Measurements from ENCODE around the gene IGF2R. TPM values are rescaled to one million over a fixed set of nuclear protein-coding genes. Genes with fewer than 3 reads are reported as not detected.
"Not testable (repeated sequence)": the region's sequence is repeated elsewhere in the genome, so short reads cannot be mapped to it uniquely, and the experiment has no call there.

The IGF2R gene
- total RNA-seq, 6 experiments from 2014 or later, result 77.3 to 119 (median 88.1) TPM

DNA sequence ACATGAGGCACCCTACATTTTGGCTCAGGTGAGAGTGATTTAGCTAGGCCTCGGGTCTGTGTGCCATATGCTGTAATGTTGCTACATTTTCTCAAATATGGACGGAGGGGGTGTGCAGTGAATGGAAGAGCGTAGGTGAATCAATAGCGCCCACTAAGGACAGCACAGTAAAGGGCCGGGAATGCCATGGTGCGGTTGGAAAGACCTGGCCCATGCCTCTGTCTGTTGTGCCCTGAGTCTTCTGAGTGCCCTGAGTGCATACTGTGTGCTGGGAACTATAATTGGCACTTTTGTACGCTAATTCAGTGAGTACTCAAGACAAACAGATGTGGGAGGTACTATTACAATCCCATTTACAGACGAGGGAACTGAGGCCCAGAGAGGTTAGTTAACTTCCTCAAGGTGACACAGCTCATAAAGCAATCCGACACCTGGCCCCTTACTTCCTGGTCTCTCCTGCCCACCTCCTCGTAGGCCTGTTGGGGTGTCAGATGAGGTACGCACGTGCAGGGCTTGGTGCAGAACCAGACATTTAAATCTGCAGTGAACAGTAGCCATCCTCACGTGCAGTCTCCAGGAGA, 170.0 kb downstream of the IGF2R start:
- TF ChIP-seq, protein P1, sequence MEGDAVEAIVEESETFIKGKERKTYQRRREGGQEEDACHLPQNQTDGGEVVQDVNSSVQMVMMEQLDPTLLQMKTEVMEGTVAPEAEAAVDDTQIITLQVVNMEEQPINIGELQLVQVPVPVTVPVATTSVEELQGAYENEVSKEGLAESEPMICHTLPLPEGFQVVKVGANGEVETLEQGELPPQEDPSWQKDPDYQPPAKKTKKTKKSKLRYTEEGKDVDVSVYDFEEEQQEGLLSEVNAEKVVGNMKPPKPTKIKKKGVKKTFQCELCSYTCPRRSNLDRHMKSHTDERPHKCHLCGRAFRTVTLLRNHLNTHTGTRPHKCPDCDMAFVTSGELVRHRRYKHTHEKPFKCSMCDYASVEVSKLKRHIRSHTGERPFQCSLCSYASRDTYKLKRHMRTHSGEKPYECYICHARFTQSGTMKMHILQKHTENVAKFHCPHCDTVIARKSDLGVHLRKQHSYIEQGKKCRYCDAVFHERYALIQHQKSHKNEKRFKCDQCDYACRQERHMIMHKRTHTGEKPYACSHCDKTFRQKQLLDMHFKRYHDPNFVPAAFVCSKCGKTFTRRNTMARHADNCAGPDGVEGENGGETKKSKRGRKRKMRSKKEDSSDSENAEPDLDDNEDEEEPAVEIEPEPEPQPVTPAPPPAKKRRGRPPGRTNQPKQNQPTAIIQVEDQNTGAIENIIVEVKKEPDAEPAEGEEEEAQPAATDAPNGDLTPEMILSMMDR (IDR thresholded peaks at IDR 0.05), result no peak
- Mint-ChIP-seq H3K27ac (peak overlapping the region; percentile 93), H3K4me3 (peak overlapping the region; percentile 77), H3K9me3 (no peaks in the 10 kb centered on the region), H3K36me3 (ENCODE audit: low read depth) (no peaks in the 10 kb centered on the region), H3K4me1 (ENCODE audit: low read depth) (peaks cover 44% of the 10 kb centered on the region), H3K27me3 (ENCODE audit: insufficient read depth) (0 out of 2 replicates have a peak, but pooled peaks cover 4% of the 10 kb centered on the region)
- no peak for DNase-seq

DNA sequence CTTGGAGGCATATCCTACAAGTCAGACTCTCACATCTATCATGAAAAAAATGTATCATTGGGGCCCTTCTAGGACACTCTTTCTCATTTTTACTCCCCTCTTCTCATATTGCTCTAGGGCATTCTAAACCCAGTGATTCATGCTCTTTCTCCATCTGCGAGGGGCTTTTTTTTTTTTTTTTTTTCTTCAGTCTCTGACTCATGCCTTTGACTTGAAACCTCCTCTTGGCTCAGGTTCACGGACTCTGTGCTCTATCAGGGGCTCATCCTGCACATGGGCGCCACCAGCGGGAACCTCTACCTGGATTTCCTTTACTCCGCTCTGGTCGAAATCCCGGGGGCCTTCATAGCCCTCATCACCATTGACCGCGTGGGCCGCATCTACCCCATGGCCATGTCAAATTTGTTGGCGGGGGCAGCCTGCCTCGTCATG, 170.6 kb downstream of the IGF2R start:
- H3K27ac Mint-ChIP-seq, result peak overlapping the region; percentile 93
- peaks cover 44% of the 10 kb centered on the region for H3K4me1 Mint-ChIP-seq (ENCODE audit: low read depth)
- DNase-seq, result peak; percentile 95
- no peaks in the 10 kb centered on the region; the same call in 1 of the 2 replicates for H3K36me3 Mint-ChIP-seq (ENCODE audit: low read depth)
- TF ChIP-seq, protein P1 (IDR thresholded peaks at IDR 0.05), result no peak
- peak overlapping the region; percentile 77 for H3K4me3 Mint-ChIP-seq
- H3K27me3 Mint-ChIP-seq (ENCODE audit: insufficient read depth), result 0 out of 2 replicates have a peak, but pooled peaks cover 4% of the 10 kb centered on the region
- no peaks in the 10 kb centered on the region for H3K9me3 Mint-ChIP-seq

DNA sequence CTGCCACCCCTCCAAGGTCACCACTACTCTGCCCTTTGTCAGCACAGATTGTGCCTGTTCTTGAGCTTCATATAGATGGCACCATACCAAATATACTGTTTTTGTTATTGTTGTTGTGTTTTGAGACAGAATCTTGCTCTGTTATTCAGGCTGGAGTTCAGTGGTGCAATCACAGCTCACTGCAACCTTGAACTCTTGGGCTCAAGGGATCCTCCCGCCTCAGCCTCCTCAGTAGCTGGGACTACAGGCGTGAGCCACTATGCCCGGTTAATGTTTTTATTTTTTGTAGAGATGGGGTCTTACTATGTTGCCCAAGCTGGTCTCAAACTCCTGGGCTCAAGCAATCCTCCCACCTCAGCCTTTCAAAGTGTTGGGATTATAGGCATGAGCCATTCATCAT, 171.6 kb downstream of the IGF2R start:
- H3K36me3 Mint-ChIP-seq (ENCODE audit: low read depth); H3K27ac Mint-ChIP-seq: not testable (repeated sequence)
- peaks cover 44% of the 10 kb centered on the region for H3K4me1 Mint-ChIP-seq (ENCODE audit: low read depth)

DNA sequence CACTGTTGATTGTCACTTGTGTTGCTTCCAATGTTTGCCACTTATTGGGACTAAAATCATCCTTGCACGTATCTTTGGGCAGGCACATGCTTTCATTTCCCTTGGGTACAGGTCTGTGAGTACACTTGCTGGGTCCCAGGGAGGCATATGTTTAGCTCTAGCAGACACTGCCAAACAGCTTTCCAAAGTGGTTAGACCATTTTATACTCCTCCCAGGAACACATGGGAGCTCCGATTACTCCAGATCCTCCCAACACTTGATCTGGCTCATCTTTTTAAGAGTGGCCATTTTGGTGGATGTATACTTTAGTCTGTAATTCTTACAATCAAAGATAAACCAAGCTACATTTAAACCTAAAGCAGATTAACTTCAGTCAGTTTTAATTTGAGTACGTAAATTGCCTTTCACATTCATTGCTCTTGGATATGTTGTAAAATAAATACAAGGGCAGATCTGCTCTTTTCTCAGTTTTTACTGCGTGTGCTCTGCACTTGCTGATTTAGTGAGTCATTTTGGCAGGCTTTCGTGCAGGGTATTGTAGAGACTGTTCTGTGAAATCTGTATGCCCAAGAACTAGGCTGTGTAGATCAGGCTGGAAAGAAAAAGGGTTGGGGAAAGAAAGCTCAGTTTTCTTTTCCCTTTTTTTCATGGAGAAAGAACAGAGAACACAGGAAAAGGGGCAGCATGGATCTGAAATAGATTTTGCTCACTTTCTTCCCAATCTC, 172.3 kb downstream of the IGF2R start:
- peak overlapping the region; percentile 69 for H3K27ac Mint-ChIP-seq

More for the DNA sequence above, 171.6 kb downstream of the IGF2R start:
- not testable (repeated sequence) for H3K9me3 Mint-ChIP-seq; DNase-seq; H3K4me3 Mint-ChIP-seq; H3K27me3 Mint-ChIP-seq (ENCODE audit: insufficient read depth)

DNA sequence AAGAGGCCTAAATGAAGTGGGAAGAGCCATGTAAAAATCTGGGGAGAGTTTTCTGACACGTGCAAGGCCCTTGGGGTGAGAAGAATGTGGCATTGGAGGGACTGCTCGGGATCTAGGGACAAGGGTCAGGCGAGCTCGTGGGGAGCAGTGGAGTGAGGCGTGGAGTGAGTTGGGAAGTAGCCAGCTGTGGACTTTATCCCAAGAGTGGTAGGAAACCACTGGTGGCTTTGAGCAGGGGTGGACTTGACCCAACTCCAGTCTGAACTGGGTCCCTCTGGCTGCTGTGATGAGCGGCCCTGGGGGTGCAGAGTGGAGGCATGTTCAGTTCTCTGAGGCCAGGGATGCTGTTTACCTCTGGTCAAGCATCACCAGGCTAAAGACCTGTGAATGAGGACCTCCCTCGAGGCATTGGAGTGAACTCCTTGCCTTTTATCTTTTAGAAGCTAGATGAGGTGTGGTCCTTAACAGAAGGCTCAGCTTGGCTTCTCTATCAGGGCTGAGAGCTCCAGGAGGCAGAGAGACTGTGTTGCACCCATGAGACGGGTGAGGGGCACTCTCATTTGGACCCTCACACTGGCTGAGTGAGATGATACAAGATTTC, 173.3 kb downstream of the IGF2R start:
- Mint-ChIP-seq H3K4me1 (ENCODE audit: low read depth) (peaks cover 44% of the 10 kb centered on the region), H3K9me3 (no peaks in the 10 kb centered on the region), H3K4me3 (no peak overlapping the region), H3K27me3 (ENCODE audit: insufficient read depth) (no peaks in the 10 kb centered on the region), H3K27ac (no peak overlapping the region), H3K36me3 (ENCODE audit: low read depth) (no peaks in the 10 kb centered on the region; the same call in 1 of the 2 replicates)
- TF ChIP-seq, protein P1 (IDR thresholded peaks at IDR 0.05), result no peak
- DNase-seq, result no peak

More for the DNA sequence above, 172.3 kb downstream of the IGF2R start:
- TF ChIP-seq, protein P1 (IDR thresholded peaks at IDR 0.05), result no peak
- Mint-ChIP-seq H3K4me1 (ENCODE audit: low read depth) (peaks cover 44% of the 10 kb centered on the region), H3K36me3 (ENCODE audit: low read depth) (no peaks in the 10 kb centered on the region; the same call in 1 of the 2 replicates), H3K27me3 (ENCODE audit: insufficient read depth) (0 out of 2 replicates have a peak, but pooled peaks cover 1% of the 10 kb centered on the region), H3K4me3 (peak overlapping the region; percentile 60), H3K9me3 (no peaks in the 10 kb centered on the region)
- peak; percentile 54 for DNase-seq
